Effector memory CD4-positive, alpha-beta T cell (primary cell): Measurements from ENCODE around the gene ZNF575.

ENCODE experiments used
- DNase-seq, 3 donors: peaks; one replicate each; pipeline ENCODE4 v3.0.0-alpha.2; 2020
- H3K27ac ChIP-seq: 2 replicates; pipeline ENCODE4 v1.7.0; 2013; ENCODE audit warnings: mild to moderate bottlenecking, low read length, moderate library complexity; ENCODE audit not compliant: insufficient read depth, poor library complexity, severe bottlenecking
- H3K27me3 ChIP-seq: replicated peaks from 2 replicates; pipeline ENCODE4 v1.7.0; 2013; ENCODE audit warnings: mild to moderate bottlenecking, low read length; ENCODE audit not compliant: insufficient read depth, control insufficient read depth, poor library complexity, severe bottlenecking
- H3K36me3 ChIP-seq: 2 replicates; pipeline ENCODE4 v1.7.0; 2013; ENCODE audit warnings: mild to moderate bottlenecking, low read length, moderate library complexity; ENCODE audit not compliant: control insufficient read depth, insufficient read depth
- H3K4me1 ChIP-seq: 2 replicates; pipeline ENCODE4 v1.7.0; 2013; ENCODE audit warnings: low read length, mild to moderate bottlenecking; ENCODE audit not compliant: control insufficient read depth, insufficient read depth, poor library complexity, severe bottlenecking
- H3K4me3 ChIP-seq: 2 replicates; pipeline ENCODE4 v1.7.0; 2013; ENCODE audit warnings: low read length, low read depth, mild to moderate bottlenecking; ENCODE audit not compliant: insufficient read depth, poor library complexity, severe bottlenecking
- H3K9me3 ChIP-seq: 2 replicates; pipeline ENCODE4 v1.7.0; 2013; ENCODE audit warnings: mild to moderate bottlenecking, low read length, moderate library complexity; ENCODE audit not compliant: control insufficient read depth

ZNF575 gene

GRCh38 chr19:43582495-43582894 lies 49.5 kb downstream of the ZNF575 start:
- Histone ChIP-seq H3K36me3 (no peaks in the 10 kb centered on the region), H3K4me1 (no peaks in the 10 kb centered on the region), H3K27me3 (no peaks in the 10 kb centered on the region), H3K27ac (no peak overlapping the region), H3K9me3 (no peaks in the 10 kb centered on the region), H3K4me3 (no peak overlapping the region)
- no peak for DNase-seq

- DNase-seq: no peak
- no peaks in the 10 kb centered on the region for H3K36me3 ChIP-seq
- H3K4me1 ChIP-seq: no peaks in the 10 kb centered on the region
- no peaks in the 10 kb centered on the region for H3K27me3 ChIP-seq
- H3K27ac ChIP-seq: no peak overlapping the region
- no peaks in the 10 kb centered on the region for H3K9me3 ChIP-seq
- H3K4me3 ChIP-seq: no peak overlapping the region
Measured at GRCh38 chr19:43584484-43584883, 51.5 kb downstream of the ZNF575 start.
